Smooth muscle cell (in vitro differentiated cells): ENCODE data around the gene WDR46. TPM values are rescaled to one million over a fixed set of nuclear protein-coding genes. Genes with fewer than 3 reads are reported as not detected.

Source experiments
- DNase-seq: peaks from one replicate; lab custom pipeline; 2025; ENCODE audit not compliant: unreplicated experiment; lab: John Stamatoyannopoulos, UW
- H2AFZ ChIP-seq: fragments of 200-600 bp; sonication (generic); 2 replicates; pipeline ENCODE4 v1.6.0; 2016; ENCODE audit warnings: antibody characterized with exemption, low read depth, mild to moderate bottlenecking
- H3F3A ChIP-seq: fragments of 200-600 bp; sonication (generic); 2 replicates; pipeline ENCODE4 v1.6.0; 2017; ENCODE audit warnings: antibody characterized with exemption, low read depth
- H3K27ac ChIP-seq: fragments of 200-600 bp; sonication (generic); 2 replicates; pipeline ENCODE4 v1.5.1; 2016; ENCODE audit warnings: low read depth, mild to moderate bottlenecking
- H3K27me3 ChIP-seq: fragments of 200-600 bp; sonication (generic); 2 replicates; pipeline ENCODE4 v1.6.1; 2016; ENCODE audit warnings: low read depth, mild to moderate bottlenecking
- H3K36me3 ChIP-seq: fragments of 200-600 bp; sonication (generic); 2 replicates; pipeline ENCODE4 v1.5.1; 2016; ENCODE audit warnings: low read depth
- H3K4me1 ChIP-seq: fragments of 200-600 bp; sonication (generic); 2 replicates; pipeline ENCODE4 v1.5.1; 2016; ENCODE audit warnings: low read depth
- H3K4me2 ChIP-seq: fragments of 200-600 bp; sonication (generic); 2 replicates; pipeline ENCODE4 v1.6.0; 2016; ENCODE audit warnings: mild to moderate bottlenecking
- H3K4me3 ChIP-seq: fragments of 200-600 bp; sonication (generic); 2 replicates; pipeline ENCODE4 v1.5.1; 2016; ENCODE audit warnings: mild to moderate bottlenecking
- H3K79me2 ChIP-seq: fragments of 200-600 bp; sonication (generic); 2 replicates; pipeline ENCODE4 v1.6.0; 2016; ENCODE audit warnings: low read depth, mild to moderate bottlenecking
- H3K9ac ChIP-seq: fragments of 200-600 bp; sonication (generic); 2 replicates; pipeline ENCODE4 v1.6.0; 2016; ENCODE audit warnings: low read depth
- H3K9me3 ChIP-seq: fragments of 200-600 bp; sonication (generic); replicated peaks from 2 replicates; pipeline ENCODE4 v1.5.1; 2016; ENCODE audit warnings: low read depth
- H4K20me1 ChIP-seq: fragments of 200-600 bp; sonication (generic); 2 replicates; pipeline ENCODE4 v1.6.0; 2016; ENCODE audit warnings: low read depth
- CTCF ChIP-seq: fragments of 200-600 bp; sonication (generic); IDR thresholded peaks from 2 replicates; pipeline ENCODE4 v1.5.1; 2017; ENCODE audit warnings: borderline replicate concordance, mild to moderate bottlenecking, antibody characterized with exemption; ENCODE audit not compliant: insufficient read depth, poor library complexity, severe bottlenecking
- WGBS: methylation state at CpG from one replicate; pipeline ENCODE4 v1.1.7; 2016; ENCODE audit warnings: low lambda C conversion rate; 5-methylcytosine and 5-hydroxymethylcytosine counted together
- polyA plus RNA-seq: library from polyadenylated mRNA; unstranded; fragments of >200 nt; fragmentation: Nextera tagmentation; extraction: Ambion mirVana; gene quantifications from 2 replicates; pipeline ENCODE4 v1.2.1, GENCODE V29; 2016
- total RNA-seq: library from RNA; depleted of rRNA; stranded (reverse); fragments of >200 nt; gene quantifications from 2 replicates; pipeline ENCODE4 v1.2.3, GENCODE V29; 2014

WDR46 gene
- total and polyA plus RNA-seq, 2 experiments from 2014 or later, result 67.9 to 69.9 TPM

- Histone ChIP-seq H3K9me3 (no peaks in the 10 kb centered on the region), H3K27ac (peak overlapping the region; percentile 97), H3F3A (peaks cover 37% of the 10 kb centered on the region), H3K9ac (peak overlapping the region; percentile 88), H3K4me1 (peaks cover 36% of the 10 kb centered on the region), H3K27me3 (no peaks in the 10 kb centered on the region), H3K36me3 (no peaks in the 10 kb centered on the region), H2AFZ (no peak overlapping the region), H3K4me3 (peak overlapping the region; percentile 93), H4K20me1 (peaks cover 12% of the 10 kb centered on the region), H3K79me2 (peaks cover 30% of the 10 kb centered on the region), H3K4me2 (peak overlapping the region; percentile 62)
- no peak for TF ChIP-seq CTCF
- DNase-seq, result no peak
- no CpG with 5 or more reads among the region's 27 CpGs for WGBS
Observed at GRCh38 chr6:33317419-33317668, 28.3 kb upstream of the WDR46 start.

- Histone ChIP-seq H3K36me3 (no peaks in the 10 kb centered on the region), H2AFZ (no peak overlapping the region), H4K20me1 (peaks cover 18% of the 10 kb centered on the region), H3K4me1 (peaks cover 36% of the 10 kb centered on the region), H3K4me2 (peak overlapping the region; percentile 62), H3K79me2 (peaks cover 29% of the 10 kb centered on the region), H3K9me3 (no peaks in the 10 kb centered on the region), H3K9ac (no peak overlapping the region), H3K27me3 (no peaks in the 10 kb centered on the region), H3K27ac (peak overlapping the region; percentile 97), H3K4me3 (peak overlapping the region; percentile 93), H3F3A (peaks cover 37% of the 10 kb centered on the region)
- no peak for TF ChIP-seq CTCF
- 81% methylated on average over 18 of the region's 19 CpGs for WGBS
- DNase-seq, result no peak
Observed at GRCh38 chr6:33316603-33317418, 27.8 kb upstream of the WDR46 start.

GRCh38 chr6:33315793-33316602 is 27.0 kb upstream of the WDR46 start:
- Histone ChIP-seq H3K27me3 (no peaks in the 10 kb centered on the region), H3K9me3 (no peaks in the 10 kb centered on the region), H3K9ac (no peak overlapping the region), H3K4me2 (no peak overlapping the region), H4K20me1 (peaks cover 25% of the 10 kb centered on the region), H2AFZ (no peak overlapping the region), H3K4me1 (peaks cover 31% of the 10 kb centered on the region), H3K36me3 (no peaks in the 10 kb centered on the region), H3F3A (peaks cover 34% of the 10 kb centered on the region), H3K27ac (no peak overlapping the region), H3K4me3 (no peak overlapping the region), H3K79me2 (peaks cover 30% of the 10 kb centered on the region)
- TF ChIP-seq CTCF, result no peak
- 97% methylated on average over 17 of the region's 17 CpGs for WGBS
- no peak for DNase-seq
